SJCRH30 (cell line): ENCODE measurements around the gene ETV3L. TPM values are rescaled to one million over a fixed set of nuclear protein-coding genes. Genes with fewer than 3 reads are reported as not detected.

Experiments used
- DNase-seq, 2 experiments: peaks; one replicate each; pipeline ENCODE4 v3.0.0-alpha.2; 2015 to 2020
- H3K27ac ChIP-seq: fragments of 250-450 bp; sonication (Bioruptor Pico); 2 replicates; pipeline ENCODE4 v1.5.1; 2020; ENCODE audit warnings: mild to moderate bottlenecking, moderate library complexity
- H3K27me3 ChIP-seq: fragments of 250-450 bp; sonication (Bioruptor Pico); 2 replicates; pipeline ENCODE4 v1.5.1; 2020; ENCODE audit warnings: mild to moderate bottlenecking, moderate library complexity
- H3K36me3 ChIP-seq: fragments of 250-450 bp; sonication (Bioruptor Pico); 2 replicates; pipeline ENCODE4 v1.5.1; 2020; ENCODE audit warnings: mild to moderate bottlenecking, moderate library complexity
- H3K4me1 ChIP-seq: fragments of 250-450 bp; sonication (Bioruptor Pico); 2 replicates; pipeline ENCODE4 v1.5.1; 2020; ENCODE audit warnings: mild to moderate bottlenecking, moderate library complexity
- H3K4me3 ChIP-seq: fragments of 250-450 bp; sonication (Bioruptor Pico); 2 replicates; pipeline ENCODE4 v1.5.1; 2020; ENCODE audit warnings: mild to moderate bottlenecking, moderate library complexity
- H3K9me3 ChIP-seq: fragments of 250-450 bp; sonication (Bioruptor Pico); replicated peaks from 2 replicates; pipeline ENCODE4 v1.5.1; 2020; ENCODE audit warnings: mild to moderate bottlenecking, moderate library complexity
- total RNA-seq: library from RNA; depleted of rRNA; stranded (reverse); fragments of >200 nt; shearing (Covaris generic); gene quantifications from 2 replicates; pipeline ENCODE4 v1.2.3, GENCODE V29; 2014; rRNA removed

Gene ETV3L
- 0.05 TPM in 1 of 2 replicates, not detected in the other for total RNA-seq

GRCh38 chr1:157099633-157100009, at the start of gene ETV3L:
TSS of gene ETV3L (minus strand) at chr1:157099808. CDS start at chr1:157099523, 285 bp downstream.
- H3K27ac ChIP-seq, result no peak within 1 kb of the TSS
- DNase-seq, result no peak
- H3K36me3 ChIP-seq, result no peaks in the 10 kb centered on the region
- no peaks in the 10 kb centered on the region for H3K4me1 ChIP-seq
- no peak within 1 kb of the TSS for H3K4me3 ChIP-seq
- H3K27me3 ChIP-seq, result no peaks in the 10 kb centered on the region
- no peaks in the 10 kb centered on the region for H3K9me3 ChIP-seq

DNA sequence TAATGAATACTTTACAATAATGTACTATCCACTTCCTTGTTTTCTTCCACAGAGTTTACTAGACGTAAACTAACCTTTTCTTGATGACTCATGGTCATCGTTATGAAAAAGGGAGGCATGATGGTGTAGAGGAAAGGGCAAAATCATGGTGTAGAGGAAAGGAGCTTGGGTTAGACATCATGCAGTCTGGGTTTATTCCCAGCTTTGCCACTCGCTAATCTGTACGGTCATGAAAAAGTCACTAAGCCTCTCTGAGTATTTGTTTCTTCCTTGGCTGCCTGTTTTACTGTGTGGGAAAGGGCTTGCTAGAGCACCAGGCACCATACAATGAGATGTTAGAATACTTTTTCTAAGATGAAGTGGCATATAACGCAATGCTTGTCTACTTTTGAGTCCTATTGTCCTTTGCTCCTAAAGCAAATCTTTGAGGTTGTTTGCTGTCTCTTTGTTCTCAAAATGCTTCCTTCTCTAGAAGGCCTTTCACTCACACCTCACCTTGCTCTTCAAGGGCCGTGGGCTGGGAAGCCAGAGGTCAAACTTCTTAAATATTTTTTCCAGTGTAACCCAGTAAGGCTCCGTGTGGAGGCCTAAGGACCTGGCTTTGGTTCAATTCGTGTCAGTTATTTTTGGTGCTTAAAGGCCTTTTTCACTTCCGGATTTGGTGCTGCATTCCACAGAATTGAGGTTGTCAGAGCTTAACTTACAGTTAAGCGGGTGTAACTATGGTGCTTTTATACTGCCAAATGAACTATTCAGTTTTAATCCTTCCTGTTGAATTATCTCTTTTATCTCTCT, 48.5 kb upstream of the ETV3L start:
- Histone ChIP-seq H3K9me3 (no peaks in the 10 kb centered on the region), H3K4me1 (peaks cover 9% of the 10 kb centered on the region; the same call in 1 of the 2 replicates), H3K4me3 (no peak overlapping the region), H3K27ac (no peak overlapping the region), H3K36me3 (no peaks in the 10 kb centered on the region), H3K27me3 (peaks cover 3% of the 10 kb centered on the region; the same call in 1 of the 2 replicates)
- peak in 1 of 2 experiments; percentile 27 for DNase-seq

GRCh38 chr1:157147037-157147436, 47.4 kb upstream of the ETV3L start:
- peaks cover 9% of the 10 kb centered on the region; the same call in 1 of the 2 replicates for H3K4me1 ChIP-seq
- DNase-seq, result no peak
- no peak overlapping the region for H3K4me3 ChIP-seq
- no peaks in the 10 kb centered on the region for H3K9me3 ChIP-seq
- H3K27ac ChIP-seq, result no peak overlapping the region
- H3K36me3 ChIP-seq, result no peaks in the 10 kb centered on the region
- peaks cover 3% of the 10 kb centered on the region; the same call in 1 of the 2 replicates for H3K27me3 ChIP-seq

- no peaks in the 10 kb centered on the region for H3K36me3 ChIP-seq
- peaks cover 9% of the 10 kb centered on the region; the same call in 1 of the 2 replicates for H3K4me1 ChIP-seq
- H3K27me3 ChIP-seq, result peaks cover 3% of the 10 kb centered on the region; the same call in 1 of the 2 replicates
- no peak for DNase-seq
- H3K4me3 ChIP-seq, result no peak overlapping the region
- H3K9me3 ChIP-seq, result no peaks in the 10 kb centered on the region
- H3K27ac ChIP-seq, result no peak overlapping the region
These were observed 46.6 kb upstream of the ETV3L start for GRCh38 chr1:157146244-157146643.

GRCh38 chr1:157145076-157145475, 45.5 kb upstream of the ETV3L start:
- peaks cover 9% of the 10 kb centered on the region; the same call in 1 of the 2 replicates for H3K4me1 ChIP-seq
- H3K4me3 ChIP-seq, result no peak overlapping the region
- no peak for DNase-seq
- no peaks in the 10 kb centered on the region for H3K36me3 ChIP-seq
- peaks cover 3% of the 10 kb centered on the region; the same call in 1 of the 2 replicates for H3K27me3 ChIP-seq
- no peaks in the 10 kb centered on the region for H3K9me3 ChIP-seq
- H3K27ac ChIP-seq, result no peak overlapping the region

GRCh38 chr1:157144509-157144908, 44.9 kb upstream of the ETV3L start:
- H3K9me3 ChIP-seq, result no peaks in the 10 kb centered on the region
- H3K27ac ChIP-seq, result no peak overlapping the region
- peaks cover 3% of the 10 kb centered on the region; the same call in 1 of the 2 replicates for H3K27me3 ChIP-seq
- H3K4me3 ChIP-seq, result no peak overlapping the region
- peaks cover 9% of the 10 kb centered on the region; the same call in 1 of the 2 replicates for H3K4me1 ChIP-seq
- no peak for DNase-seq
- H3K36me3 ChIP-seq, result no peaks in the 10 kb centered on the region

- 0 out of 2 replicates have a peak, but pooled peaks cover 4% of the 10 kb centered on the region for H3K4me1 ChIP-seq
- peaks cover 3% of the 10 kb centered on the region; the same call in 1 of the 2 replicates for H3K27me3 ChIP-seq
- no peak overlapping the region for H3K27ac ChIP-seq
- H3K4me3 ChIP-seq, result no peak overlapping the region
- H3K9me3 ChIP-seq, result no peaks in the 10 kb centered on the region
- no peak for DNase-seq
- no peaks in the 10 kb centered on the region for H3K36me3 ChIP-seq
These were observed 43.3 kb upstream of the ETV3L start for GRCh38 chr1:157142765-157143423.

DNA sequence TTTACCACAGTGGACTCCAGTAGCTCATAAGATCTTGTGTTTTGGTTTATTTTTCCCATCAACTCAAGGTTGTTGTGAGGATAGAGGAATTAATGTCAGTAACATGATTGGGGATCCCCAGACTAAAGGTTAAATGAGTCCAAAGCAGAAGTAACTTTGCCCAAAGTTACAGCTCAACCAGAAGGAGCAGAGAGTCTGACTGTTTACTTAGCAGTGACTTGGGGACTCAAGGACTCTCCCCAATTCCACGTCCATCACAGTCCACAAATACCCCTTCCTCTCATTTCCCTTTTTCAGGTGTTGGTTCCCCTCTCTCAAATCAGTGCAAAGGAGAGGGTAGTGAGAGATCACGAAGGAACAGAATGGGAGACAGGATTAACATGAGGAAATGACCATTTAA, 42.6 kb upstream of the ETV3L start:
- Histone ChIP-seq H3K4me1 (0 out of 2 replicates have a peak, but pooled peaks cover 4% of the 10 kb centered on the region), H3K27ac (no peak overlapping the region), H3K9me3 (no peaks in the 10 kb centered on the region), H3K27me3 (peaks cover 3% of the 10 kb centered on the region; the same call in 1 of the 2 replicates), H3K36me3 (no peaks in the 10 kb centered on the region), H3K4me3 (no peak overlapping the region)
- DNase-seq, result no peak

- H3K9me3 ChIP-seq, result no peaks in the 10 kb centered on the region
- H3K27me3 ChIP-seq, result peaks cover 3% of the 10 kb centered on the region; the same call in 1 of the 2 replicates
- no peak overlapping the region for H3K27ac ChIP-seq
- 0 out of 2 replicates have a peak, but pooled peaks cover 4% of the 10 kb centered on the region for H3K4me1 ChIP-seq
- DNase-seq, result no peak
- no peaks in the 10 kb centered on the region for H3K36me3 ChIP-seq
- H3K4me3 ChIP-seq, result no peak overlapping the region
These were observed 41.7 kb upstream of the ETV3L start for GRCh38 chr1:157141212-157141855.

DNA sequence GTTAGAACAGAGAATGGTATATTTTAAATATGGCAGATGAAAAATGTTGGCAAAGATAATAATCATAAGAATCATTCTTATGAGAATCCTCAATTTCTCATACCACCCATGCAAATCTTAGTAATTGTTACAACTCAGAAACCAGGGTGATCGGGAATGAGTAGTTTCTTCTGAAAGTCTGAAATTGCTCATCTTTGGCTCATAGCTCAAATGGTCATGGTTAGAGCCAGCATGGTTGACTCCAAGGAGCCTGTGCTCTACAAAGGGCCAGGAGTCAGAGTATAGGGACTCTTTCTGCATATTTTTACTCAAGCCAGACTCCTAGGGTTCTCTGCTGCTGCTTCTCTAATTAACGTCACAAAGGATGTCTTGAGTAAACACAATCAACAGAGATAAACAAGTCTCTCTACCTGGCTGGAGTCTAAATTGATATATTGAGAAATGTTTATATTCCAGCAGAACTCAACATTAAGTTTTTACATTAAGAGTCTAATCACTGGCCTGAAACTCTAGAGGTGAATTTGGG, 40.5 kb upstream of the ETV3L start:
- no peak for DNase-seq
- H3K4me3 ChIP-seq, result no peak overlapping the region
- H3K36me3 ChIP-seq, result peaks cover 6% of the 10 kb centered on the region
- 0 out of 2 replicates have a peak, but pooled peaks cover 4% of the 10 kb centered on the region for H3K4me1 ChIP-seq
- H3K27me3 ChIP-seq, result no peaks in the 10 kb centered on the region
- no peak overlapping the region for H3K27ac ChIP-seq
- no peaks in the 10 kb centered on the region for H3K9me3 ChIP-seq

GRCh38 chr1:157139052-157139715, 39.6 kb upstream of the ETV3L start:
- DNase-seq, result no peak
- no peaks in the 10 kb centered on the region for H3K27me3 ChIP-seq
- H3K36me3 ChIP-seq, result peaks cover 16% of the 10 kb centered on the region
- 0 out of 2 replicates have a peak, but pooled peaks cover 4% of the 10 kb centered on the region for H3K4me1 ChIP-seq
- H3K27ac ChIP-seq, result peak overlapping the region; percentile 78
- H3K9me3 ChIP-seq, result no peaks in the 10 kb centered on the region
- H3K4me3 ChIP-seq, result peak overlapping the region; percentile 79

DNA sequence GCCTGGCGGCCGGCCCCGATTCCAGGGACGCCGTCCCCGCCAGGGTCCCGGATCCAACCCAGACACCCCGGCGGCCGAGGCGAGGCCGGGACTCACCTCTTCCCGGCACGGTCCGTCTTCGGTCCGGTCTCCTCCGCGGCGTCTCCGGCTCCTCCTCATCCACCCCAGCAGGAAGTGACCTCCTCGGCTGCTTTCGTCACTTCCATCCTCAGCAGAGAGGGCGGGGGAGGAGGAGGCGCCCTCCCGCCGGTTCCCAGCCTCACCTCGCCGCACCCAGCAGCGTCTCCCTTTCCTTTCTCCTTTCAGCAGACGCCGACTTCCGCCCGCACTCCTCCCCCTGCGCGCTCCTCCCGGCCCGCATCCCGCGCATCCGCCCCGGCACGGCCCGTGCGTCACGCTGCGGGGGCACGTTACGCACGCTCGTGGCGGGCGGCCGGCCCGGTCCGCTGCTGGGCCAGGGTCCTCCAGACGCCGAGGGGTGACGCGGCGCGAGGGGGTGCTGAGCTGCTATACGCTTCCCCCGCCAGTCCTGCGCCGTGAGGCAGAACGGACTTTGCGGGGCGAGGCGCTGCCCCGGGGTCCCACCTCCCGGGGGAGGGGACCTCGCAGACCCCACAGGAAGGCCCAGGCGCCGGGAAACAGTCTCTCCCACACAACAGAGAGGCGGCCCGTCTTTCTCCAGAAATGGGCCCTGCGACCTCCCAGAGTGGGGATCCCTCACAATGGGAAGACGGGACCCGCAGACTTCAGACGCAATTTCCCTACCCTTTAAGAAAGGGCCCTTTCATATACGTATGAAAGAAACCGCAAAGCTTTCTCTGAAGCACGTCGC, 38.8 kb upstream of the ETV3L start, which contains the start of gene ETV3:
Gene ETV3 (minus strand): TSS at position 176 of the 832 bp plus-strand sequence. CDS start 2,043 bp downstream, outside the sequence.
- H3K36me3 ChIP-seq, result peaks cover 21% of the 10 kb centered on the region
- peak within 1 kb of the TSS; percentile 79 for H3K4me3 ChIP-seq
- H3K27ac ChIP-seq, result peak within 1 kb of the TSS; percentile 78
- DNase-seq, result peak; percentile 86 to 88
- no peaks in the 10 kb centered on the region for H3K27me3 ChIP-seq
- H3K9me3 ChIP-seq, result no peaks in the 10 kb centered on the region
- 0 out of 2 replicates have a peak, but pooled peaks cover 4% of the 10 kb centered on the region for H3K4me1 ChIP-seq
